HCT116 (cell line): ENCODE measurements around the gene CPEB3. TPM values are rescaled to one million over a fixed set of nuclear protein-coding genes. Genes with fewer than 3 reads are reported as not detected.

Experiments
- ATAC-seq: fragments of 200-7000 bp; cut with Tn5 transposase; 2 replicates; pipeline ENCODE4 v1.9.1; 2020; ENCODE audit warnings: mild to moderate bottlenecking, moderate library complexity
- BruUV-seq: library from RNA; stranded (reverse); fragments of 400-500 nt; replicated peaks from 2 replicates; lab custom pipeline; 2021; lab: Mats Ljungman, UMichigan
- CTCF ChIA-PET: fragments of 300-600 bp; sonication (Branson Sonifier 250); formaldehyde crosslinking; loops from one replicate; lab custom pipeline; 2021; ENCODE audit warnings: antibody characterized with exemption; lab: Charles Lee
- POLR2A ChIA-PET: fragments of 300-600, 350-600 bp; sonication (Branson Sonifier 250); formaldehyde crosslinking; loops from one replicate; lab custom pipeline; 2021; ENCODE audit warnings: antibody characterized with exemption; lab: Charles Lee
- RAD21 ChIA-PET, 2 experiments: fragments of 300-600 bp; sonication (Branson Sonifier 250); formaldehyde crosslinking; loops; one replicate each; lab custom pipeline; 2023; ENCODE audit warnings: low total read pairs in 2 of 2; ENCODE audit not compliant: uncharacterized antibody in 2 of 2, unreplicated experiment in 2 of 2, low non-redundant PET in 1 of 2; lab: Charles Lee
- DNase-seq: peaks from one replicate; pipeline ENCODE4 v3.0.0-alpha.2; 2010; ENCODE audit warnings: low read depth, low spot score
- H2AFZ ChIP-seq: fragments of 200-600 bp; shearing (Covaris generic), sonication (generic); 2 replicates; pipeline ENCODE4 v1.6.1; 2017; ENCODE audit warnings: low read depth, mixed run types, mixed read lengths, antibody characterized with exemption, low read length; ENCODE audit not compliant: poor library complexity, severe bottlenecking
- H3K27ac ChIP-seq: 2 replicates; pipeline ENCODE4 v1.5.1; 2012; ENCODE audit warnings: low read depth, low read length
- H3K27me3 ChIP-seq: fragments of 200-600 bp; sonication (generic); 2 replicates; pipeline ENCODE4 v1.6.1; 2016; ENCODE audit warnings: mixed run types, low read length, mixed read lengths; ENCODE audit not compliant: insufficient read depth
- H3K36me3 ChIP-seq, 2 experiments: fragments of 200-500 bp in 1 of 2; fragments of 200-600 bp in 1 of 2; sonication (Bioruptor generic) in 1 of 2; sonication (generic) in 1 of 2; 2 replicates each; pipeline versions ENCODE4 v1.5.1 to v1.6.1; 2014 to 2016; ENCODE audit warnings: low read length in 2 of 2, inconsistent platforms in 1 of 2, mixed read lengths in 1 of 2, mixed run types in 1 of 2; ENCODE audit not compliant: insufficient read depth in 2 of 2, control insufficient read depth in 1 of 2
- H3K4me1 ChIP-seq, 2 experiments: fragments of 200-600 bp in 1 of 2; sonication (generic) in 1 of 2; 2 replicates each; pipeline versions ENCODE4 v1.5.1 to v1.6.1; 2012 to 2017; ENCODE audit warnings: low read length in 2 of 2, inconsistent platforms in 1 of 2, mild to moderate bottlenecking in 1 of 2, mixed read lengths in 1 of 2, mixed run types in 1 of 2, moderate library complexity in 1 of 2; ENCODE audit not compliant: insufficient read depth in 2 of 2, control insufficient read depth in 1 of 2
- H3K4me2 ChIP-seq: fragments of 200-600 bp; sonication (generic); 2 replicates; pipeline ENCODE4 v1.6.1; 2017; ENCODE audit warnings: mixed run types, low read length, mixed read lengths
- H3K4me3 ChIP-seq, 2 experiments: fragments of 200-600 bp in 1 of 2; sonication (generic) in 1 of 2; replicated peaks in 1 of 2; 2 replicates each; pipeline ENCODE4 v1.5.1; 2011 to 2016; ENCODE audit warnings: low read length in 2 of 2, control low read depth in 1 of 2, low read depth in 1 of 2, mild to moderate bottlenecking in 1 of 2, mixed read lengths in 1 of 2, mixed run types in 1 of 2
- H3K79me2 ChIP-seq: fragments of 200-600 bp; sonication (generic); 2 replicates; pipeline ENCODE4 v1.6.1; 2017; ENCODE audit warnings: mild to moderate bottlenecking, mixed run types, low read length, moderate library complexity, mixed read lengths; ENCODE audit not compliant: insufficient read depth
- H3K9ac ChIP-seq: fragments of 200-600 bp; sonication (generic); 2 replicates; pipeline ENCODE4 v1.6.1; 2016; ENCODE audit warnings: low read length, mixed read lengths
- H3K9me2 ChIP-seq: fragments of 200-600 bp; sonication (generic), shearing (Covaris generic); 2 replicates; pipeline ENCODE4 v1.6.1; 2017; ENCODE audit warnings: mixed run types, mild to moderate bottlenecking, moderate library complexity; ENCODE audit not compliant: insufficient read depth
- H3K9me3 ChIP-seq, 2 experiments: fragments of 200-500 bp in 1 of 2; fragments of 200-600 bp in 1 of 2; sonication (Bioruptor generic) in 1 of 2; sonication (generic) in 1 of 2; 2 replicates each; pipeline ENCODE4 v1.6.1; 2014 to 2017; ENCODE audit warnings: low read length in 2 of 2, mixed read lengths in 2 of 2, inconsistent platforms in 1 of 2, low read depth in 1 of 2, mild to moderate bottlenecking in 1 of 2, mixed run types in 1 of 2, moderate library complexity in 1 of 2; ENCODE audit not compliant: control insufficient read depth in 1 of 2, insufficient read depth in 1 of 2
- H4K20me1 ChIP-seq: fragments of 200-600 bp; sonication (generic), shearing (Covaris generic); 2 replicates; pipeline ENCODE4 v1.6.1; 2017; ENCODE audit warnings: mixed run types, mild to moderate bottlenecking, moderate library complexity; ENCODE audit not compliant: insufficient read depth
- EGR1 ChIP-seq: IDR thresholded peaks from 2 replicates; pipeline ENCODE4 v1.6.1; 2012; ENCODE audit warnings: low read depth
- ELF1 ChIP-seq: IDR thresholded peaks from 2 replicates; pipeline ENCODE4 v1.6.1; 2012; ENCODE audit warnings: low read depth, borderline replicate concordance
- EZH2 ChIP-seq: fragments of 200-600 bp; sonication (generic); IDR thresholded peaks from 2 replicates; pipeline ENCODE4 v1.6.1; 2017; ENCODE audit warnings: antibody characterized with exemption, mixed run types
- POLR2A ChIP-seq: IDR thresholded peaks from 2 replicates; pipeline ENCODE4 v1.7.0; 2011; ENCODE audit warnings: borderline replicate concordance; ENCODE audit not compliant: insufficient read depth, insufficient read length; ENCODE audit errors: extremely low read depth
- RAD21 ChIP-seq: IDR thresholded peaks from 2 replicates; pipeline ENCODE4 v1.6.1; 2012; ENCODE audit warnings: low read depth, mild to moderate bottlenecking
- REST ChIP-seq: IDR thresholded peaks from 2 replicates; pipeline ENCODE4 v1.6.1; 2012; ENCODE audit warnings: low read depth
- SIN3A ChIP-seq: IDR thresholded peaks from 2 replicates; pipeline ENCODE4 v1.6.1; 2012; ENCODE audit warnings: low read depth
- SRF ChIP-seq: IDR thresholded peaks from 2 replicates; pipeline ENCODE4 v1.6.1; 2012; ENCODE audit warnings: low read depth
- TCF7L2 ChIP-seq: IDR thresholded peaks from 2 replicates; pipeline ENCODE4 v1.7.0; 2011; ENCODE audit warnings: borderline replicate concordance, inconsistent platforms; ENCODE audit not compliant: insufficient read depth, insufficient read length; ENCODE audit errors: extremely low read depth
- YY1 ChIP-seq: IDR thresholded peaks from 2 replicates; pipeline ENCODE4 v1.6.1; 2011; ENCODE audit warnings: low read length, low read depth, moderate library complexity, mild to moderate bottlenecking; ENCODE audit not compliant: insufficient replicate concordance; ENCODE audit errors: extremely low read depth
- ZNF274 ChIP-seq: fragments of 200-500 bp; sonication (Bioruptor generic); IDR thresholded peaks from 2 replicates; pipeline ENCODE4 v1.6.1; 2014; ENCODE audit warnings: mild to moderate bottlenecking, low read depth, low read length, inconsistent platforms
- intact Hi-C: fragments of 100-400 bp; cut with micrococcal nuclease; formaldehyde crosslinking; loops from 2 replicates; pipeline ENCODE4 v1.10.0; 2022
- total RNA-seq: library from RNA; stranded (reverse); gene quantifications from one replicate; pipeline ENCODE4 v1.2.1, GENCODE V29; 2021; ENCODE audit not compliant: unreplicated experiment
- TF ChIP-seq, protein P1 (sequence below): IDR thresholded peaks from 2 replicates; pipeline ENCODE4 v1.6.1; 2012
- TF ChIP-seq, protein P2 (sequence below): IDR thresholded peaks from 2 replicates; pipeline ENCODE4 v1.6.1; 2011; ENCODE audit warnings: mild to moderate bottlenecking, low read length, moderate library complexity; ENCODE audit not compliant: insufficient replicate concordance; ENCODE audit errors: extremely low read depth

The CPEB3 gene
- total RNA-seq, 1 experiment from 2014 or later, result 3.0 TPM

GRCh38 chr10:92202536-92202935 lies 88.3 kb downstream of the CPEB3 start:
- Histone ChIP-seq H3K36me3 (no peaks in the 10 kb centered on the region), H3K27ac (no peak overlapping the region), H3K9ac (no peak overlapping the region), H3K79me2 (no peaks in the 10 kb centered on the region), H4K20me1 (no peaks in the 10 kb centered on the region), H3K4me2 (no peak overlapping the region), H3K27me3 (no peaks in the 10 kb centered on the region), H3K4me1 (peaks cover 0 to 9% of the 10 kb centered on the region in 2 experiments; a peak in 2 of 4 replicates), H3K4me3 (no peak overlapping the region), H2AFZ (no peak overlapping the region), H3K9me3 (no peaks in the 10 kb centered on the region), H3K9me2 (no peaks in the 10 kb centered on the region; the same call in 1 of the 2 replicates)
- POLR2A ChIA-PET, result no interaction called here
- no TSS peak for BruUV-seq
- TF ChIP-seq EZH2 (no peak), REST (no peak), SIN3A (no peak), TCF7L2 (no peak), YY1 (no peak), ZNF274 (no peak), SRF (no peak), ELF1 (no peak), POLR2A (no peak), RAD21 (no peak), EGR1 (no peak)
- TF ChIP-seq, protein P1, sequence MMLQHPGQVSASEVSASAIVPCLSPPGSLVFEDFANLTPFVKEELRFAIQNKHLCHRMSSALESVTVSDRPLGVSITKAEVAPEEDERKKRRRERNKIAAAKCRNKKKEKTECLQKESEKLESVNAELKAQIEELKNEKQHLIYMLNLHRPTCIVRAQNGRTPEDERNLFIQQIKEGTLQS, result no peak
- TF ChIP-seq, protein P2, sequence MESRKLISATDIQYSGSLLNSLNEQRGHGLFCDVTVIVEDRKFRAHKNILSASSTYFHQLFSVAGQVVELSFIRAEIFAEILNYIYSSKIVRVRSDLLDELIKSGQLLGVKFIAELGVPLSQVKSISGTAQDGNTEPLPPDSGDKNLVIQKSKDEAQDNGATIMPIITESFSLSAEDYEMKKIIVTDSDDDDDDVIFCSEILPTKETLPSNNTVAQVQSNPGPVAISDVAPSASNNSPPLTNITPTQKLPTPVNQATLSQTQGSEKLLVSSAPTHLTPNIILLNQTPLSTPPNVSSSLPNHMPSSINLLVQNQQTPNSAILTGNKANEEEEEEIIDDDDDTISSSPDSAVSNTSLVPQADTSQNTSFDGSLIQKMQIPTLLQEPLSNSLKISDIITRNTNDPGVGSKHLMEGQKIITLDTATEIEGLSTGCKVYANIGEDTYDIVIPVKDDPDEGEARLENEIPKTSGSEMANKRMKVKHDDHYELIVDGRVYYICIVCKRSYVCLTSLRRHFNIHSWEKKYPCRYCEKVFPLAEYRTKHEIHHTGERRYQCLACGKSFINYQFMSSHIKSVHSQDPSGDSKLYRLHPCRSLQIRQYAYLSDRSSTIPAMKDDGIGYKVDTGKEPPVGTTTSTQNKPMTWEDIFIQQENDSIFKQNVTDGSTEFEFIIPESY, result no peak
- no peak for DNase-seq
- RAD21 ChIA-PET, result no interaction called here
- intact Hi-C loops, result no loop called here
- CTCF ChIA-PET, result no interaction called here
- ATAC-seq, result no peak
